Glomerular endothelial cell (primary cell): ENCODE results near the gene SDK1. TPM values are rescaled to one million over a fixed set of nuclear protein-coding genes. Genes with fewer than 3 reads are reported as not detected.

Experiments used
- DNase-seq: peaks from one replicate; pipeline ENCODE4 v3.0.0-alpha.2; 2011; ENCODE audit warnings: low read depth, low spot score; ENCODE audit errors: extremely low read depth
- total RNA-seq: library from RNA; depleted of rRNA; stranded (reverse); fragments of >200 nt; gene quantifications from 2 replicates; pipeline ENCODE4 v1.2.3, GENCODE V29; 2015

Gene SDK1
- total RNA-seq, 1 donor from 2014 or later: 2.3 TPM

DNA sequence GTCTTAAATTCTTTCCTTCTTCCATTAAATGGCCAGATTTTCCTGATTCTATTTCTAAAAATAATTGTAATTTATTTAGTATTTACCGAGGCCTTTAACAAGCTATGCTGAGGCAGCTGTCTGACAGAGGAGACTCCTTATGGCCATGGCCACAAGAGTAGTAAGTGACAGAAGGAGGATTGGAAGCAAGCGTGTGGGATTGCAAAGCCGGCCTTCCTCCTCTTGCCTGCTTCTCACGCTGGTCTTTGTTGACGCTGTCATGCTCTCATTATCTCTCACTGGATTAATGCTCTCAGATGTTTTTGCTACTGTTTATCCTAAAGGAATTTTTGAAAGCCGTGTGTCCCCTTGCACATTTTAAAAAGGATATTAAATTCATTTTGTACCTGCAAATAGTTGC lies 546.3 kb downstream of the SDK1 start:
- DNase-seq: no peak

DNA sequence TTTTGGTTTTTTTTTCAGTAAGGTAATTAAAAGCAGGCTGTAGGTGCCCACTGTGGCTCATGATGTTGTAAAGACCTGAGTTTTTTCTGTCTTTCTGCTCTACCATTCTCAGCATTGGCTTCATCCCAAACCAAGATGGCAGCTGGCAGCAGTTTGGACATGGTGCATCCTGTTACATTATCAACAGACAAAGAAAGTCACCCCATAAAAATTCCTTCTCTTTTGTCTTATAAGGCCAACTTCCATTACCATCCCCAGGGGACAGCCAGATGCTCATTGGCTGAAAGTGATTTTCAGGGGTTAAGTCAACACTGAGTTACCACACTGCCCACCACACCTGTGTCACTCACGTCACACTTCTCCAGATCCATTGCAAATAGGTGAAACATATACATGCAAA lies 558.4 kb downstream of the SDK1 start:
- DNase-seq: no peak

DNA sequence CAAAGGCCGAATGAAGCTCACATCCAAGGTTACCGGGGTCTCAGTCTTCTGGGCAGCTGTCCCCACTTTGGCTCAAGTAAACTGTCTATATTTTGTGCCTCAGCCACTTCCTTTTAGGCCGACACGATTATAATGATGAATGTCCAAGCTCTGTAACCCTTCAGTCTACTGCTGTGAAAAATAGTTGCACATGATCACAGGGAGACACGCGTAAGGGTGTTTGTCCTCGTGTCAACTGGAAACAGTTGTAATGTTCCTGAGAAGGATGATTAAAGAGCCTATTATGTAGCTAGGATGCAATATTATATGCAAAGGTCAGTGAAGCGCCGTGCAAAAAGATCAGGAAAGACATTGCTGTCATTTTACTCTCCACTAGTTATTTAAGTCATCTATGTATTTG lies 559.9 kb downstream of the SDK1 start:
- no peak for DNase-seq

DNA sequence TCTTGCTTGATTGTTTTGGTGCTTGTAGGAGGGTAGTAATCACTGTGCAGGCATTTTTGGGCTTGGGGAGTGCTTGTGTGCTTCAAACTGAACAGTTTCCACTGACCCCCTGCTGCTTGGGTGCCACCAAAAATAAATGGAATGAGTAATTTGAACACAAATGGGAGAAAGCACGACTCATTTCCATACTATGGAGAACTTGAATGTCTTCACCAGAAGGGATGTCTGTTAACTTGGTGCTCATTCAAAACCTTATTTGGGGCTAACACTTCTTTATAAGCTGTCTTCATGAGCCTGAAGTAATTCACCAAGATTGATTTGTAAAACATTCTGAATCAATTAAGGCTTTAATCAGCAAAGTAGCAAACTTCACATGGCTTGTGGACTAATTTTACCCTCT lies 560.3 kb downstream of the SDK1 start:
- DNase-seq: no peak

DNA sequence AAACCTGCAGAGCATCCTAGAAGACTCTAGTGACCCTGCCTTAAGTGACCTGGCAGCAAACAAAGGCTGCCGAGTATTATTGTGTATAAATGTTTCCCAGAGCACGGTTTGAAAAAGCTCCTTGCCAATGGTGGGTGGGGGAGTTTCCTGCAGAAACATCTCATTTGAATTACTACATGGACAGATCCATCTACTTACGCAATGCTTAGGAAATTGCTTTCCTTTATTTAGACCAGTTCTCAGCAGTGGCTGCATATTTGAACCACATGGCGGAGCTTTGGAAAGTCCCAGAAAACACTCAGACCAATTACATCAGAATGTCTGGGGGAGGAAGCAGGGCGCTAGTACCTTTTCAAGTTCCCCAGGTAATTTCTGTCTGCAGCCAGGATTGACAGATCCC lies 560.9 kb downstream of the SDK1 start:
- DNase-seq: no peak

DNA sequence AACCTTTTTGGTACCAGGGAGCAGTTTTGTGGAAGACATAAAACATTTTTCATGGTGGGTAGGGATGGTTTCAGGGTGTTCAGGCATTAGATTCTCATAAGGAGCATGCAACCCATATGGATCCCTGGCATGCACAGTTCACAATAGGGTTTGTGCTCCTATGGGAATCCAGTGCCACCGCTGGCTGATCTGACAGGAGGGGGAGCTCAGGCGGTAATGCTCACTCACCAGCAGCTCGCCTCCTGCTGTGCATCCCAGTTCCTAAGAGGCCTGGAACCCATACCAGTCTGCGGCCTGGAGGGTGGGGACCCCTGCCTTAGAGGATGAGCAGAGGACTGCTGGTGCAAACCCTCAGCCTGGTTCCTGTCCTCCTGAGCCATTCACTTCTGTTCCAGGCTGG lies 561.7 kb downstream of the SDK1 start:
- DNase-seq: no peak

DNA sequence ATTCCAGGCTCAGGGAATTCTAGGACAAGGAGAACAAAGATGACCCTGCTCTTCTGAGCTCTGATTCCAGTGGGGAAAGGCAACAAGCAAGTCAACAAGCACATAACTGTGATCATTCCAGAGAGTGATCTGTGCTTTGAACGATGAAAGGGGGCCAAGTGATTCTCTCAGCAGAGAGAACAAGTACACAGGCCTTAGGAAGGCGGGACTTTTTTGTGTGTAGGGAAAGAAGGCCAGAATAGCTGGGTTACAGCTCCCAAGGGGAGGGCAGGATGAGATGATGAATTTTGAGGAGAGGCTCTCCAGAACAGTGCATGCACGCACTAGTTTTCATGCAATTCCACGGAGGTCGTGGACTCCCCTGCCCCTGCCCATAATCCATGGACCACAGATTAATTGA lies 565.2 kb downstream of the SDK1 start:
- DNase-seq: no peak

DNA sequence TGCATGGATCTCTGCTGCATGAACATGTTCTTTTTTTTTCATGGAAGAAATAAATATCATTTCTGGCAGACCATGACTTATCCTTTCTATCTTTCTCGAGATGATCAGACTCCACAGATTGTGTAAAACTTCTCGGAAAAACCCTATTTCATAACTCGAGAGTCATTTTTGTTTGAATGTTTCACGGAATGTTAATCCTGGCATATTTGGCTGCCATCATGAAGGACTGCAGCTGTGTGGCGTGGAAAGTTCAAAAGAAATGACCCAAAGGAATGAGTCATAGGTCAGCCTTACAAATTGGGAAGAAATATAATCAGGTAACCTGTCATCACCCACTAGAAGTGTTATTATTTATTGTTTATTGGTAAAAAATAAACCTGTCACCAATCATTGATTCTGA lies 566.8 kb downstream of the SDK1 start:
- DNase-seq: no peak

DNA sequence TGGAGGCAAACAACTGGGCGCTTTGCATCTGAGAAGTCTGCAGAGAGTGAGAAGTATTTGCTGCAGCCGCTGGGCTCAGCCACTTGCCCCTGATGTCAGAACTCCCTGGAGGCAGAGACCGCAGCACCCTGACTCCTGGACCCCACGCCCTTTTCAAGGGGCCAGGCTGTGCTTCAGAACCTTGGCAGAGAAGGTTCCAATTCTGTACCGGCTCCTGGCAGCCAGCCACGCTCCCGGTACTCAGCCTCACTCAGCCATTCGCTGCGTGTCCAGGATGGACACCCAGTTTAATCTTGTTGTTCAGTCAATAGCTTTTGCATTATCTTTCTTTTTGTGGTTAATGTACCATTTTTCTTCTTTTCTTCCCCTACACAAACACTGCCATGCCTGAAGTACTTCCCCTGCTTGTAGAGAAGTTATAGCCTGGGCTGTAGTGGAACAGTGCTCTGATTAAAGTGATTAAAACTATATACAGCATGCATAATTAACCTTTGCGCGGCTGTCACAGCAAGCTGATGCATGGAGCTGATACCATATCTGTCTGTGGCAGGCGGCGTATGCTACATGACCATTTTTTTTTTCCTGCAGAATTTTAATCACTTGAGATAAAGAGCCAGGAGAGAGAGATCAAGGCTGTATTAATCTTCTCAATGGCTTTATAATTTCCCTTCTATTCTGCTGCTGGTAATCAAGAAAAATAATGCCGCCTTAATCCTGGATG lies 578.5 kb downstream of the SDK1 start:
- DNase-seq: no peak

DNA sequence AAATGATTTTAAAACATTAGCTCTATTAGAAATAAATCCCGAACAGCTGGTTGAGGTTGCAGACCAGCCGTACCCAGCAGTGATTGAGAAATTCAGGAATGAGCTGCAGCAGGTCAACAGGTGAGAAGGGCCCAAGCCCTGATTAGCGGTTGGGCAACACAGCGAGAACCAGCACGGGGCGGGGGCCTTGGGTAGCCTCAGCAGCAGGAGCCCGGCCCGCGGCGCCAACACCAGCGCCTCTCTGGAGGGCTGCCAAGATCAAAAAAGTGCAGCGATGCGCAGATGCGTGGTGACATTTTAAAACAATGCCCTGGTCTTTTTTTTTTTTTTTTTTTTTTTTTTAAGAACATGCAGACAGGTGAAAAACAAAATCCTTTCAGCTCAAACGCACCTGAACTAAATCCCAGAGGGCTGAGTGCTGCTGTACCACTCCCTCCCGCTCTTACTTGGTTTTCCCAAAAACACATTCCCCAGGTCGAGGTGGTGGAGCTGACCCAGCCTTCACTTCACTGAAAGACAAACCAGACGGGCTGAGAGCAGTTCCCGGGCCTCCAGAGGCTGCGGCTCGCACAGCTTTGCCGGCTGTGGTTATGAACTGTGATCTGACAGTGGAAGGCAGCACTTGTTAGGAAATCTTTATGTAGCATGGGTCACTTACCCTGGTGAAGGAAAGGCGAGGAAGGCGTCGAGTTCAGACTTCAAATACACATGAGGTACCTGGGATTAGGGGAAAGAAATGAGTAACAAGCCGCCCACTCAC lies 579.4 kb downstream of the SDK1 start:
- no peak for DNase-seq

DNA sequence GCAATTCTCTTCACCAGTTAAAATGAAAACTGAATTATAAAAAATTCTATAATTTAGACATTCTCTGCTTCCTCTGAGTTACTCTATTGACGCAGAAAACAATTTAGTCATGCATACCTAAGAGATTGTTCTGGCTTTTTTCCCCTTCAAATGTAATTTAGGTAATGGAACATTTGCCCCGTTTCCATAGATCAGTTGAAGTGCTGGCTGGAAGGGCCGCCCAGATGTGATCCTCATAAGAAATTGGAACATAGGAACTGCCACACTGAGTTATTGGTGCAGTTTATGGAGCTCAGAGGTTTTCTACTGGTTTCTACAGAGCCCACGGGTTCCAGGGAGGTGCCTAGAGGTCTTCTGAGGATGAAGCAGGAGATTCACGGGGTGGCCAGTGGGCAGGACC lies 581.7 kb downstream of the SDK1 start:
- DNase-seq: no peak

DNA sequence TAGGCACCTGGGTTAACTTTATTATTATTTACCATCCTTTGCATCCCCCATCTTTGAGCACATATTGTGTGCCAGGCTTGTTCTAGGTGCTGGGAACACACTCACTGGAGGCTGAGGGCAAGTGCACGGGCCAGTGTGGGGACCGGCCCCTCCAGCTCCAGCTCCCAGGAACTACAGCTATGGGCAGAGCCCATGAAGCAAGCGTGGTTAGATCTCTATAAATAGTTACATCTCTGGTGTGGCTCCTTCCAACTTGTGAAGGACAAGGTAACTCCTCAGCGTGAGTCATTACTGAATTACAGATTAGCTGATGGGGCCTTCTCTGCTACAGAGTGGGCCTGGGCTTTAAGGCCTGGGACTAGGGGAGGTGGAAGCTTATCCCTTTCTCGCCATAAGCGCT lies 583.5 kb downstream of the SDK1 start:
- DNase-seq: no peak

DNA sequence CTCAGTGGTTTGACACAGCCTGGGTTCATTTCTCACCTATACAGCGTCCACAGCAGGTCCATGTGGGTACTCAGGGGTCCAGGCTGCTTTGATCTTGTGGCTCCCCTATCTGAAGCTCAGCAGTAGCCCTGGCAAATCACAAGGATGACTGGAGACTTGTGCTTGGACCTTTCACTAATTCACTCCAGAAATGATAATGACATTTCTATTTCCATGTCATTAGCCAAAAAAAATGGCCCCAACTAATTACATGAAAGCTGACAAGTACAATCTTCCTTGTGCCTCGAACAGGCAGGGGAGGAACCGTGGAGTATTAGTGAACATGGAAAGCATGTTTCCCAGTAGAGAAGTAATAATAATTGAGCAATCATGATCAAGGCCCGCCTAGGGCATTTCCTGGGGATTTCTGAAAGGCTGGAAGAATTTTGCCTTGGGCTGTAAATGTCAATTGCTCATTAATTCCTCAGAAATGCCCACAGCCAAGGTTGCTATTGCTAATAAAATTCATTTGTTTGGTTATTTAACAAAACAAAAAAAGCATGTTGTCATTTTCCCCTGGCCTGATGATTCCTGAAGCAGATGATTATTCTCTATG lies 586.1 kb downstream of the SDK1 start:
- DNase-seq: no peak

DNA sequence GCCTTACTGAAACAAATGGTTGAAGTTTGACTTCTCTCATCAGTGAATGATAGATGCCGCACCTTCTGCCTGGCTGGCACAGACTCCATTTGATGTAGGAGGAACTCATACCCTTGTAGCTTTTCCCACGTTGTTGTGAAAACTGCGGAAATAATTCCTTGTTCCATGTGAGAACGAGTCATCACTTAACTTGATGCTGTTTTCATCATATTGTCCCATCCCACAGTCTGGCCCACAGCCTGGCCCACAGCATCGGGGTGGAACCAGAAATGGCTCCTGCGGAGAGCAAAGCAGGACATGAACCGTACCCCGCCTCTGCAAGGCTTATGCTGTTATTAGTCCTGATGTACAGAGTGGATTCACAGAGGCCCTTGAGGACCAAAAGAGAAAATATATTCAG lies 587.0 kb downstream of the SDK1 start:
- DNase-seq: no peak

DNA sequence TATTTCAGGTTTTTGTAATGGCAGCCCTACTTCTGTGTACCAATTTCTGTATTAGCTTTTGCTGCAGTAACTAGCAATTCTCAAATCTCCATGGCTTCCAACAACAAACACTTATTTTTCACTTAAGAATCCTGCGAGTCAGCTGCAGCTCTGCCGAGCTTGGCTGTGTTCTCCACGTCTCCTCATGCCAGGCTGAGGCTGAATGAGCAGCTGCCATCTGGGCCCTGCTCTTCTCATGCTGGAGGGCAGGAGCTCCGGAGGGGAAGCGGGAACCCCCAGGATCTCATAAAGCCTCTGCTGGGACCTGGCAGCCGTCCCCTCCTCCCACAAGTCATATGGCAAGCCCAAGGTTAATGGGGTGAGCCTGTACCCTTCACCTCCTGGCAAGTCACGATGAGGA lies 591.1 kb downstream of the SDK1 start:
- DNase-seq: no peak

DNA sequence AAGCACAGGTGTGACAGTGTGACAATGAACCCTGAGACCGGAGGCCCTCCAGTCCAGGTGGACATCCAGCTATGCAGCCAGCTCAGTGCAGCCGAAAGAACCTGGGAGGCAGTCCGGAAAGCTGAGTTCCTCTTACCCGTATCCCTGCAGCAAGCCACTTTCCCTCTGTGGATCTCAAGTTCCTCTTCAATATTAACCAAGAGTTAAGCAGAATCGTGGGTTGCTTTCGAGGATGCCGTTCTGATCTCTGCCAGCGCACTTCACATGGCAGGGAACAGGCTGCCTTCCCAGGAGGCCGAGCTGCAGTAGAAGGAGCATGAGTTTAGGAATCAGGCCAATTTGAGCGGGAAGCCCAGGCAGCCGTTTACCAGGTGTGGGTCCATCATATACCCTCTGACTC lies 591.6 kb downstream of the SDK1 start:
- DNase-seq: no peak

DNA sequence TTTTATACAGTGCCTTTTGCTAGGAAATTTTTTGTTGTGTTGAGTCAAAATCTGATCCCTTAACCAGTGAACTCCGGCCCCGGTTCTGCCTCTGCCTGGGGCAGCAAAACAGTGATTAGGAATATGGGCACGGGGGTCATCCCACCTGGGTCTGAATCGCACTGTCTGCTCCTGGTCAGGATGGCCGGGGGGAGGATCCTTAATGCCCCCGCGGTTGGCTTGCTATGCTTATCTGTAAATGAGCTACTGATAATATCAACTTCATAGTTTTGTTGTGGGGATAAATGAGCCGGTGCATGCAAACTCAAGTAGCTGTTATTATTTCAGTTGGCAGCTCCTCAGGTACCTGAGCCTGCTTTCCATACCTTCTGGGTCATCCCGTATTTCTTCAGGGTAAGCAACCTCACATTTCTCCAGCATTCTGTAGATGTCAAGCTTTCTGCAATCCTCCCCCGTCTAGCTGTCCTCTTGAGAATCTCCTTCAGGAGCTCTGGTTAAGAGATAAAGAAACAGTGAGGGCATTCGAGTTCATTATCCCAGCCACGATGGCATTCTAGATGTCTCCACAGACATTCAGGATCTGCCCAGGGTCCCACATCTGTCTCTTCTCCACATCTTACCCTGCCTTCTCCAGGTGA lies 592.2 kb downstream of the SDK1 start:
- no peak for DNase-seq

DNA sequence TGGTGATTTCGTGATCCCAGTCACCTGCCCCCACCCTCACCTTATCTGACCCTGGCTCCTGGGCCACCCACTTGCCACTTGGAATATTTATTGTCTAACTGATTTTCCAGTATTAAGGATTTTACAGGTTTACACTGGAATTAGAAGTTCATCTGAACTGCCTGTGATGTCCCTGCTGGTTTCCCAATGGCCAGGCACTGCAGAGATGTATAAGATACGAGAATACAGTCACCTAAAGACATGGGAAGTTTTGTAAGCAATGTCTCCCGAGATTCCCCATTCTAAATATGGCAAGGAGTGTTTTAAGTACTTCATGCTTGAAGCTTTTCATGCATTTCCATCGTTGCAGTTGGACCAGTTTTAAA lies 592.7 kb downstream of the SDK1 start:
- no peak for DNase-seq

DNA sequence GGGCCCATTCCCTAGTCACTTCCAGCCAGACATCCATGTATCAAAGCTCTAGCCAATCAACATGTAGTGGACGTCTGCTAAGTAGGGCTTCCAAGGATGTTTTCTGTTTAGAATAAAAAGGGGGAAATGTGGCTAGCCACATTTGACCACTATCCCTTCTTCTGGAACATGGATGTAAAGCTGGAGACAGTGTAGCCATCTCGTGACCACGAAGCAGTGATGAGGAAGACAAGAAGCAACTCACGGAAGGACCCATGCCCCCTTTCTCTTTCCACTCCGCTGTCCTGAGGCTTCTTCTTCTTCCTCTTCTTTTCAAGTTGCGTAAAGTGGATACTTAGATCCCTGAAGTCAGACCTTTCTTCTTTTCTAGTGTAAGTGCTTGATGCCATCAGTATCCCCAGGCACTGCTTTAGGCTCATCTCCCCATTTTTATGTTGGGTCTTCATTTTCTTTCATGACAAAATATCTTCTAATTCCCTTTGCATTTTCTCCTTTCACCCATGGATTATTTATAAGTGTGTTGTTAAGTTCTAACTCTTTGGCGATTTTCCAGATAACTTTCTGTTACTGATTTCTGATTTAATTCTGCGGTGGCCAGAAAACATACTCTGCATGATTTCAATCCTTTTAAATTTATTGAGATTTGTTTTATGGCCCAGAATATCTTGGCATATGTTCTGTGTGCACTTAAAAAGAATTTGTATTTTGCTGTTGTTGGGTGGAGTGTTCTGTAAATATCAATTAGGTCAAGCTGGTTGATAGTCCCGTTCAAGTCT lies 594.5 kb downstream of the SDK1 start:
- DNase-seq: no peak

DNA sequence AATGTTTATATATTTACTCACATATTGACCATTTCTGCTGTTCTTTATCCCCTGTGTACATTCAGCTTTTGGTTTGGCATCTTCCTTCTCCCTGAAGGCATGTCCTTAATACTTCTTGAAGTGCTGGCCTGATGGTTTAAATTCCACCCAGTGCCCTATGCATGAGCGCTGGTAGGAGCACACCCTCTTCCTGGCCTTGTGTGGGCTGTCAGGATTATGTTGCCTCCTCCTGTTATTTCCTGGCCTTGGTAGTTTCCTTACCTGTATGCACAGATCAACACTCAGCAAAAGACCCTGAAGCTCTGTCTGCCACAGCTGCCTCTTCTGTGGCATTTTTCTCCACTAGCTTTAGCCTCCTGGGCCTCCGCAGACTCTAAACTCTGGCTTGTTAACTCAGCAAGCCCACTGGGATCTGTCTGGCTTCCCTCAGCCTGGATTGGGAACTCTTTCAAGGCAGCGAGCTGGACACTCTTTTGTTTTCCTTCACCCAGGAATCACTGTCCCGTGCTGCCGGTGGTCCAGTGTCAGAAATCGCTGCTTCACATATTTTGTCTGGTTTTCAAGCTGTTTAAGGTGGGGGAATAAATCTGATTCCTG lies 595.2 kb downstream of the SDK1 start:
- no peak for DNase-seq
